ENCODE results near the gene IGF1R.

The IGF1R gene

GRCh38 chr15:98941595-98942255 is 293.4 kb downstream of the IGF1R start:
- Histone ChIP-seq H3K36me3 (replicated peaks; ENCODE audit: low read depth, low read length) (no peaks in the 10 kb centered on the region), H3K9me3 (ENCODE audit: insufficient read depth, low read length) (no peaks in the 10 kb centered on the region), H3K4me3 (ENCODE audit: low read length) (no peak overlapping the region), H3K4me1 (ENCODE audit: low read length) (peaks cover 12% of the 10 kb centered on the region), H4K20me1 (ENCODE audit: insufficient read depth, low read length) (no peaks in the 10 kb centered on the region), H3K27ac (ENCODE audit: low read length) (no peak overlapping the region), H3K4me2 (ENCODE audit: low read length) (no peak overlapping the region), H2AFZ (ENCODE audit: low read depth, low read length) (no peak overlapping the region), H3K9ac (ENCODE audit: low read length) (no peak overlapping the region), H3K79me2 (ENCODE audit: low read length) (no peaks in the 10 kb centered on the region), H3K27me3 (ENCODE audit: low read depth, low read length) (no peaks in the 10 kb centered on the region)
- no peak for TF ChIP-seq CTCF (IDR thresholded peaks at IDR 0.05; ENCODE audit: low read depth, low read length)
- no peak for TF ChIP-seq EZH2phosphoT487 (IDR thresholded peaks at IDR 0.05; ENCODE audit: low read depth)

- no peaks in the 10 kb centered on the region for H4K20me1 ChIP-seq (ENCODE audit: insufficient read depth, low read length)
- H3K36me3 ChIP-seq (replicated peaks; ENCODE audit: low read depth, low read length): no peaks in the 10 kb centered on the region
- H3K4me3 ChIP-seq (ENCODE audit: low read length): no peak overlapping the region
- no peak overlapping the region for H3K9ac ChIP-seq (ENCODE audit: low read length)
- H2AFZ ChIP-seq (ENCODE audit: low read depth, low read length): no peak overlapping the region
- TF ChIP-seq EZH2phosphoT487 (IDR thresholded peaks at IDR 0.05; ENCODE audit: low read depth) (no peak), CTCF (IDR thresholded peaks at IDR 0.05; ENCODE audit: low read depth, low read length) (no peak)
- H3K4me1 ChIP-seq (ENCODE audit: low read length): peaks cover 8% of the 10 kb centered on the region
- H3K27me3 ChIP-seq (ENCODE audit: low read depth, low read length): no peaks in the 10 kb centered on the region
- H3K79me2 ChIP-seq (ENCODE audit: low read length): no peaks in the 10 kb centered on the region
- no peak overlapping the region for H3K4me2 ChIP-seq (ENCODE audit: low read length)
- no peak overlapping the region for H3K27ac ChIP-seq (ENCODE audit: low read length)
- H3K9me3 ChIP-seq (ENCODE audit: insufficient read depth, low read length): no peaks in the 10 kb centered on the region
Measured at GRCh38 chr15:98942431-98942830, 294.1 kb downstream of the IGF1R start.

GRCh38 chr15:98943051-98943508 is 294.7 kb downstream of the IGF1R start:
- no peak for TF ChIP-seq CTCF (IDR thresholded peaks at IDR 0.05; ENCODE audit: low read depth, low read length)
- TF ChIP-seq EZH2phosphoT487 (IDR thresholded peaks at IDR 0.05; ENCODE audit: low read depth): no peak
- Histone ChIP-seq H3K4me1 (ENCODE audit: low read length) (peaks cover 1% of the 10 kb centered on the region; the same call in 1 of the 2 replicates), H3K4me3 (ENCODE audit: low read length) (no peak overlapping the region), H3K36me3 (replicated peaks; ENCODE audit: low read depth, low read length) (no peaks in the 10 kb centered on the region), H3K27me3 (ENCODE audit: low read depth, low read length) (no peaks in the 10 kb centered on the region), H2AFZ (ENCODE audit: low read depth, low read length) (no peak overlapping the region), H4K20me1 (ENCODE audit: insufficient read depth, low read length) (no peaks in the 10 kb centered on the region), H3K9ac (ENCODE audit: low read length) (no peak overlapping the region), H3K4me2 (ENCODE audit: low read length) (no peak overlapping the region), H3K79me2 (ENCODE audit: low read length) (no peaks in the 10 kb centered on the region), H3K27ac (ENCODE audit: low read length) (no peak overlapping the region), H3K9me3 (ENCODE audit: insufficient read depth, low read length) (no peaks in the 10 kb centered on the region)

GRCh38 chr15:98943601-98944151 is 295.3 kb downstream of the IGF1R start:
- Histone ChIP-seq H4K20me1 (ENCODE audit: insufficient read depth, low read length) (no peaks in the 10 kb centered on the region), H3K27me3 (ENCODE audit: low read depth, low read length) (no peaks in the 10 kb centered on the region), H3K9ac (ENCODE audit: low read length) (no peak overlapping the region), H3K79me2 (ENCODE audit: low read length) (no peaks in the 10 kb centered on the region), H3K4me1 (ENCODE audit: low read length) (no peaks in the 10 kb centered on the region), H3K9me3 (ENCODE audit: insufficient read depth, low read length) (no peaks in the 10 kb centered on the region), H2AFZ (ENCODE audit: low read depth, low read length) (no peak overlapping the region), H3K27ac (ENCODE audit: low read length) (no peak overlapping the region), H3K4me2 (ENCODE audit: low read length) (no peak overlapping the region), H3K4me3 (ENCODE audit: low read length) (no peak overlapping the region), H3K36me3 (replicated peaks; ENCODE audit: low read depth, low read length) (no peaks in the 10 kb centered on the region)
- no peak for TF ChIP-seq EZH2phosphoT487 (IDR thresholded peaks at IDR 0.05; ENCODE audit: low read depth)
- TF ChIP-seq CTCF (IDR thresholded peaks at IDR 0.05; ENCODE audit: low read depth, low read length): no peak
